OCI-LY1 (cell line): ENCODE results near the gene CASP4.
"Not testable (repeated sequence)": the region's sequence is repeated elsewhere in the genome, so short reads cannot be mapped to it uniquely, and the experiment has no call there.

Experiments
- H2AFZ ChIP-seq: fragments of 200-600 bp; sonication (generic), shearing (Covaris generic); 2 replicates; pipeline ENCODE4 v1.6.0; 2014; ENCODE audit warnings: antibody characterized with exemption, mild to moderate bottlenecking, low read length
- H3F3A ChIP-seq: fragments of 200-600 bp; sonication (generic), shearing (Covaris generic); 2 replicates; pipeline ENCODE4 v1.6.0; 2014; ENCODE audit warnings: mild to moderate bottlenecking, antibody characterized with exemption, low read length, moderate library complexity; ENCODE audit not compliant: insufficient read depth
- H3K27ac ChIP-seq: fragments of 200-600 bp; sonication (generic); 2 replicates; pipeline ENCODE4 v1.5.1; 2014; ENCODE audit warnings: low read length, mixed run types, mild to moderate bottlenecking, low read depth; ENCODE audit not compliant: poor library complexity, severe bottlenecking
- H3K27me3 ChIP-seq: fragments of 200-600 bp; sonication (generic); 2 replicates; pipeline ENCODE4 v1.6.0; 2014; ENCODE audit warnings: antibody characterized with exemption, mild to moderate bottlenecking, low read length, moderate library complexity; ENCODE audit not compliant: insufficient read depth
- H3K36me3 ChIP-seq: fragments of 200-600 bp; sonication (generic); 2 replicates; pipeline ENCODE4 v1.6.1; 2014; ENCODE audit warnings: mild to moderate bottlenecking, antibody characterized with exemption, low read length, moderate library complexity, mixed read lengths; ENCODE audit not compliant: insufficient read depth
- H3K4me1 ChIP-seq: fragments of 200-600 bp; sonication (generic); 2 replicates; pipeline ENCODE4 v1.5.1; 2014; ENCODE audit warnings: mild to moderate bottlenecking, low read length, moderate library complexity; ENCODE audit not compliant: insufficient read depth, severe bottlenecking
- H3K4me2 ChIP-seq: fragments of 200-600 bp; sonication (generic), shearing (Covaris generic); 2 replicates; pipeline ENCODE4 v1.6.1; 2014; ENCODE audit warnings: low read length
- H3K4me3 ChIP-seq: fragments of 200-600 bp; sonication (generic); 2 replicates; pipeline ENCODE4 v1.5.1; 2014; ENCODE audit warnings: low read length, low read depth, mild to moderate bottlenecking, mixed read lengths; ENCODE audit not compliant: poor library complexity, severe bottlenecking
- H3K79me2 ChIP-seq: fragments of 200-600 bp; shearing (Covaris generic); 2 replicates; pipeline ENCODE4 v1.6.1; 2016; ENCODE audit warnings: mixed run types, low read length, mixed read lengths; ENCODE audit not compliant: insufficient read depth
- H3K9ac ChIP-seq: fragments of 200-600 bp; sonication (generic), shearing (Covaris generic); 2 replicates; pipeline ENCODE4 v1.6.1; 2014; ENCODE audit warnings: mild to moderate bottlenecking, low read length, mixed read lengths
- H3K9me2 ChIP-seq: fragments of 200-600 bp; sonication (generic), shearing (Covaris generic); 2 replicates; pipeline ENCODE4 v1.6.1; 2014; ENCODE audit warnings: low read depth, mild to moderate bottlenecking, low read length, mixed read lengths
- H3K9me3 ChIP-seq: fragments of 200-600 bp; shearing (Covaris generic); 2 replicates; pipeline ENCODE4 v1.6.1; 2014; ENCODE audit warnings: low read length, mixed read lengths
- H4K20me1 ChIP-seq: fragments of 200-600 bp; sonication (generic), shearing (Covaris generic); 2 replicates; pipeline ENCODE4 v1.6.0; 2016; ENCODE audit warnings: mild to moderate bottlenecking, low read length; ENCODE audit not compliant: insufficient read depth
- CTCF ChIP-seq: fragments of 200-600 bp; sonication (generic), shearing (Covaris generic); IDR thresholded peaks from 2 replicates; pipeline ENCODE4 v1.5.1; 2017; ENCODE audit warnings: mild to moderate bottlenecking, antibody characterized with exemption, low read length, moderate library complexity, mixed read lengths
- EZH2 ChIP-seq: fragments of 200-600 bp; sonication (generic), shearing (Covaris generic); IDR thresholded peaks from 2 replicates; pipeline ENCODE4 v1.8.0; 2017; ENCODE audit warnings: borderline replicate concordance, mixed run types, mild to moderate bottlenecking, antibody characterized with exemption, low read length, moderate library complexity, mixed read lengths

CASP4 gene

GRCh38 chr11:104984808-104985207 is 16.4 kb upstream of the CASP4 start:
- no peaks in the 10 kb centered on the region for H3K79me2 ChIP-seq
- no peaks in the 10 kb centered on the region for H3K4me1 ChIP-seq
- no peaks in the 10 kb centered on the region for H3K36me3 ChIP-seq
- H2AFZ ChIP-seq: no peak overlapping the region
- no peaks in the 10 kb centered on the region for H3K9me3 ChIP-seq
- no peak overlapping the region for H3K27ac ChIP-seq
- no peaks in the 10 kb centered on the region for H3F3A ChIP-seq
- no peaks in the 10 kb centered on the region for H3K9me2 ChIP-seq
- H4K20me1 ChIP-seq: no peaks in the 10 kb centered on the region
- no peak overlapping the region for H3K9ac ChIP-seq
- no peak overlapping the region for H3K4me2 ChIP-seq
- no peak overlapping the region for H3K4me3 ChIP-seq
- no peaks in the 10 kb centered on the region for H3K27me3 ChIP-seq
- TF ChIP-seq CTCF (no peak), EZH2 (no peak)

- no peak overlapping the region for H3K27ac ChIP-seq
- no peaks in the 10 kb centered on the region for H3K79me2 ChIP-seq
- no peaks in the 10 kb centered on the region for H3K9me2 ChIP-seq
- H3K4me3 ChIP-seq: no peak overlapping the region
- H4K20me1 ChIP-seq: no peaks in the 10 kb centered on the region
- no peaks in the 10 kb centered on the region for H3F3A ChIP-seq
- TF ChIP-seq CTCF (no peak), EZH2 (no peak)
- H3K27me3 ChIP-seq: no peaks in the 10 kb centered on the region
- no peak overlapping the region for H2AFZ ChIP-seq
- H3K9me3 ChIP-seq: no peaks in the 10 kb centered on the region
- H3K9ac ChIP-seq: no peak overlapping the region
- no peaks in the 10 kb centered on the region for H3K4me1 ChIP-seq
- H3K4me2 ChIP-seq: no peak overlapping the region
- no peaks in the 10 kb centered on the region for H3K36me3 ChIP-seq
Observed at GRCh38 chr11:104979839-104980238, 11.5 kb upstream of the CASP4 start.

GRCh38 chr11:104973616-104974015 is 5.2 kb upstream of the CASP4 start:
- Histone ChIP-seq H3K9me2 (no peaks in the 10 kb centered on the region), H3K4me2 (no peak overlapping the region), H3K9me3 (no peaks in the 10 kb centered on the region), H3F3A (no peaks in the 10 kb centered on the region), H3K36me3 (no peaks in the 10 kb centered on the region), H3K27ac (no peak overlapping the region), H3K4me1 (no peaks in the 10 kb centered on the region), H3K4me3 (no peak overlapping the region), H3K27me3 (no peaks in the 10 kb centered on the region), H4K20me1 (no peaks in the 10 kb centered on the region), H3K9ac (no peak overlapping the region), H3K79me2 (no peaks in the 10 kb centered on the region), H2AFZ (no peak overlapping the region)
- TF ChIP-seq CTCF: no peak
- TF ChIP-seq EZH2: no peak

GRCh38 chr11:104972924-104973323 is 4.5 kb upstream of the CASP4 start:
- H3K79me2 ChIP-seq, H3K4me3 ChIP-seq, H3K9ac ChIP-seq, H3F3A ChIP-seq, H2AFZ ChIP-seq, H3K4me1 ChIP-seq, H3K27me3 ChIP-seq, H3K9me3 ChIP-seq, H3K27ac ChIP-seq, H4K20me1 ChIP-seq, H3K4me2 ChIP-seq, H3K36me3 ChIP-seq, H3K9me2 ChIP-seq: not testable (repeated sequence)
